Endothelial cell (in vitro differentiated cells): ENCODE results near the gene SNAI3. TPM values are rescaled to one million over a fixed set of nuclear protein-coding genes. Genes with fewer than 3 reads are reported as not detected.
"Not testable (repeated sequence)": the region's sequence is repeated elsewhere in the genome, so short reads cannot be mapped to it uniquely, and the experiment has no call there.

Source experiments
- DNase-seq: peaks from one replicate; pipeline ENCODE4 v3.0.0; 2021; ENCODE audit warnings: low spot score
- H3K27ac Mint-ChIP-seq: one replicate; pipeline ENCODE4 v1.8.0; 2021; ENCODE audit warnings: mixed read lengths, inconsistent platforms; ENCODE audit not compliant: unreplicated experiment
- H3K27me3 Mint-ChIP-seq: one replicate; pipeline ENCODE4 v1.8.0; 2021; ENCODE audit warnings: mild to moderate bottlenecking, moderate library complexity, mixed read lengths, inconsistent platforms; ENCODE audit not compliant: unreplicated experiment
- H3K36me3 Mint-ChIP-seq: one replicate; pipeline ENCODE4 v1.8.0; 2021; ENCODE audit warnings: mild to moderate bottlenecking, low read depth, mixed read lengths, inconsistent platforms; ENCODE audit not compliant: unreplicated experiment
- H3K4me1 Mint-ChIP-seq: one replicate; pipeline ENCODE4 v1.8.0; 2021; ENCODE audit warnings: mild to moderate bottlenecking, mixed read lengths, inconsistent platforms; ENCODE audit not compliant: unreplicated experiment
- H3K4me3 Mint-ChIP-seq: one replicate; pipeline ENCODE4 v1.8.0; 2021; ENCODE audit warnings: mild to moderate bottlenecking, mixed read lengths, inconsistent platforms; ENCODE audit not compliant: unreplicated experiment
- H3K9me3 Mint-ChIP-seq: one replicate; pipeline ENCODE4 v1.8.0; 2021; ENCODE audit warnings: mixed read lengths, inconsistent platforms; ENCODE audit not compliant: unreplicated experiment
- CTCF ChIP-seq: fragments of 200-600 bp; sonication (generic); IDR thresholded peaks from one replicate; pipeline ENCODE4 v1.5.0; 2021; ENCODE audit warnings: antibody characterized with exemption; ENCODE audit not compliant: unreplicated experiment
- total RNA-seq: library from RNA; stranded (reverse); fragmentation: NEBNext Ultra II Directional; extraction: Animal tissue kit (Norgen Biotek cat#: 25700); gene quantifications from one replicate; pipeline ENCODE4 v1.2.1, GENCODE V29; 2021; ENCODE audit not compliant: unreplicated experiment

The SNAI3 gene
- total RNA-seq, 1 donor from 2014 or later, result 2.6 TPM

GRCh38 chr16:88669980-88670379 is 16.3 kb downstream of the SNAI3 start:
- H3K27me3 Mint-ChIP-seq, result peaks cover 11% of the 10 kb centered on the region
- TF ChIP-seq CTCF, result no peak
- peaks cover 11% of the 10 kb centered on the region for H3K36me3 Mint-ChIP-seq
- H3K4me3 Mint-ChIP-seq, result no peak overlapping the region
- peaks cover 8% of the 10 kb centered on the region for H3K4me1 Mint-ChIP-seq
- no peaks in the 10 kb centered on the region for H3K9me3 Mint-ChIP-seq
- no peak overlapping the region for H3K27ac Mint-ChIP-seq
- no peak for DNase-seq

GRCh38 chr16:88669493-88669892 is 16.8 kb downstream of the SNAI3 start:
- not testable (repeated sequence) for H3K27ac Mint-ChIP-seq, H3K36me3 Mint-ChIP-seq, H3K9me3 Mint-ChIP-seq, H3K4me1 Mint-ChIP-seq, DNase-seq, H3K4me3 Mint-ChIP-seq
- peaks cover 12% of the 10 kb centered on the region for H3K27me3 Mint-ChIP-seq

GRCh38 chr16:88667461-88667860 is 18.8 kb downstream of the SNAI3 start:
- no peak for TF ChIP-seq CTCF
- peaks cover 12% of the 10 kb centered on the region for H3K4me1 Mint-ChIP-seq
- no peaks in the 10 kb centered on the region for H3K9me3 Mint-ChIP-seq

GRCh38 chr16:88665570-88665969 is 20.7 kb downstream of the SNAI3 start:
- no peak for DNase-seq
- no peak for TF ChIP-seq CTCF
- Mint-ChIP-seq H3K9me3 (no peaks in the 10 kb centered on the region), H3K4me1 (peaks cover 22% of the 10 kb centered on the region), H3K27me3 (peaks cover 12% of the 10 kb centered on the region), H3K4me3 (no peak overlapping the region), H3K36me3 (peaks cover 12% of the 10 kb centered on the region), H3K27ac (no peak overlapping the region)

More at GRCh38 chr16:88667461-88667860, 18.8 kb downstream of the SNAI3 start:
- peak overlapping the region; percentile 75 for H3K27ac Mint-ChIP-seq
- peak; percentile 72 for DNase-seq
- peak overlapping the region; percentile 70 for H3K4me3 Mint-ChIP-seq
- H3K27me3 Mint-ChIP-seq, result peaks cover 10% of the 10 kb centered on the region
- peaks cover 8% of the 10 kb centered on the region for H3K36me3 Mint-ChIP-seq

- H3K9me3 Mint-ChIP-seq, result no peaks in the 10 kb centered on the region
- H3K27ac Mint-ChIP-seq, result peak overlapping the region; percentile 9
- peak overlapping the region; percentile 50 for H3K4me3 Mint-ChIP-seq
- peaks cover 22% of the 10 kb centered on the region for H3K4me1 Mint-ChIP-seq
- peaks cover 12% of the 10 kb centered on the region for H3K36me3 Mint-ChIP-seq
- no peak for TF ChIP-seq CTCF
- no peak for DNase-seq
- H3K27me3 Mint-ChIP-seq, result peaks cover 12% of the 10 kb centered on the region
Measured at GRCh38 chr16:88665148-88665547, 21.2 kb downstream of the SNAI3 start.
